HEK293 (cell line): ENCODE data around the gene NEURL2.
"Not testable (repeated sequence)": the region's sequence is repeated elsewhere in the genome, so short reads cannot be mapped to it uniquely, and the experiment has no call there.

Source experiments
- CTCF ChIA-PET: fragments of 350-600 bp; formaldehyde crosslinking; extraction: SDS; loops from one replicate; lab custom pipeline; 2021; ENCODE audit warnings: antibody characterized with exemption; lab: Yijun Ruan, JAX
- POLR2A ChIA-PET: fragments of 300-600 bp; formaldehyde crosslinking; extraction: SDS; loops from one replicate; lab custom pipeline; 2020; ENCODE audit warnings: antibody characterized with exemption, inconsistent platforms; lab: Yijun Ruan, JAX
- H3K27ac ChIP-seq: fragments of 200-500 bp; sonication (Bioruptor generic); 2 replicates; pipeline ENCODE4 v1.5.1; 2014; ENCODE audit warnings: low read depth, low read length, control low read depth, inconsistent platforms; ENCODE audit errors: extremely low read depth
- H3K36me3 ChIP-seq, 2 experiments: fragments of 200-500 bp in 1 of 2; sonication (Bioruptor generic) in 1 of 2; 1 replicate in 1 of 2; 2 replicates in 1 of 2; pipeline ENCODE4 v1.5.1; 2014 to 2017; ENCODE audit warnings: inconsistent platforms in 2 of 2, low read length in 2 of 2; ENCODE audit not compliant: control insufficient read depth in 2 of 2, insufficient read depth in 1 of 2
- H3K4me1 ChIP-seq: fragments of 200-500 bp; sonication (Bioruptor generic); 2 replicates; pipeline ENCODE4 v1.5.1; 2014; ENCODE audit warnings: mild to moderate bottlenecking, low read length, inconsistent platforms; ENCODE audit not compliant: control insufficient read depth, insufficient read depth
- H3K4me3 ChIP-seq: 2 replicates; pipeline ENCODE4 v1.5.1; 2011; ENCODE audit warnings: low read depth, mild to moderate bottlenecking, control low read depth, low read length, moderate library complexity
- H3K9me3 ChIP-seq: fragments of 200-500 bp; sonication (Bioruptor generic); 2 replicates; pipeline ENCODE4 v1.5.1; 2014; ENCODE audit warnings: low read depth, low read length, inconsistent platforms; ENCODE audit not compliant: control insufficient read depth, insufficient read depth
- CTCF ChIP-seq: fragments of 450-650 bp; formaldehyde crosslinking; IDR thresholded peaks from 2 replicates; pipeline ENCODE4 v1.5.1; 2016; ENCODE audit warnings: missing biosample characterization, missing genetic modification characterization
- GFI1B ChIP-seq: fragments of 450-650 bp; formaldehyde crosslinking; IDR thresholded peaks from 2 replicates; pipeline ENCODE4 v1.5.1; 2016; ENCODE audit warnings: missing biosample characterization, missing genetic modification characterization
- GLIS1 ChIP-seq: fragments of 450-650 bp; formaldehyde crosslinking; IDR thresholded peaks from 2 replicates; pipeline ENCODE4 v1.5.1; 2016; ENCODE audit warnings: missing biosample characterization, missing genetic modification characterization
- HOXC10 ChIP-seq: sonication (generic); formaldehyde crosslinking; IDR thresholded peaks from 2 replicates; pipeline ENCODE4 v1.8.1; 2023; ENCODE audit warnings: mild to moderate bottlenecking, missing genetic modification reagents
- INSM2 ChIP-seq: fragments of 450-650 bp; formaldehyde crosslinking; IDR thresholded peaks from 2 replicates; pipeline ENCODE4 v1.5.1; 2016; ENCODE audit warnings: missing biosample characterization, missing genetic modification characterization
- KLF16 ChIP-seq: fragments of 450-650 bp; formaldehyde crosslinking; IDR thresholded peaks from 2 replicates; pipeline ENCODE4 v1.5.1; 2017; ENCODE audit warnings: missing biosample characterization, missing genetic modification characterization
- OVOL3 ChIP-seq: fragments of 450-650 bp; formaldehyde crosslinking; IDR thresholded peaks from 2 replicates; pipeline ENCODE4 v1.5.1; 2016; ENCODE audit warnings: missing biosample characterization, missing genetic modification characterization
- ZBTB21 ChIP-seq: fragments of 450-650 bp; formaldehyde crosslinking; IDR thresholded peaks from 2 replicates; pipeline ENCODE4 v1.5.1; 2017; ENCODE audit warnings: missing biosample characterization, missing genetic modification characterization
- ZBTB8A ChIP-seq: fragments of 450-650 bp; formaldehyde crosslinking; IDR thresholded peaks from 2 replicates; pipeline ENCODE4 v1.5.1; 2016; ENCODE audit warnings: missing biosample characterization, missing genetic modification characterization
- ZFP37 ChIP-seq: fragments of 450-650 bp; formaldehyde crosslinking; IDR thresholded peaks from 2 replicates; pipeline ENCODE4 v1.5.1; 2016; ENCODE audit warnings: missing biosample characterization, missing genetic modification characterization
- ZIC2 ChIP-seq: fragments of 450-650 bp; formaldehyde crosslinking; IDR thresholded peaks from 2 replicates; pipeline ENCODE4 v1.5.1; 2016; ENCODE audit warnings: missing biosample characterization, missing genetic modification characterization
- ZNF548 ChIP-seq: fragments of 450-650 bp; formaldehyde crosslinking; IDR thresholded peaks from 2 replicates; pipeline ENCODE4 v1.5.1; 2016; ENCODE audit warnings: missing biosample characterization, missing genetic modification characterization
- ZNF585B ChIP-seq: fragments of 450-650 bp; formaldehyde crosslinking; IDR thresholded peaks from 2 replicates; pipeline ENCODE4 v1.5.1; 2016; ENCODE audit warnings: missing biosample characterization, missing genetic modification characterization
- ZNF677 ChIP-seq: fragments of 450-650 bp; IDR thresholded peaks from 2 replicates; pipeline ENCODE4 v1.5.0; 2018; ENCODE audit warnings: missing biosample characterization, mild to moderate bottlenecking, missing genetic modification characterization, moderate library complexity
- TF ChIP-seq, protein P1 (sequence below): fragments of 450-650 bp; formaldehyde crosslinking; IDR thresholded peaks from 2 replicates; pipeline ENCODE4; 2016; ENCODE audit warnings: missing biosample characterization, missing genetic modification characterization

The NEURL2 gene

DNA sequence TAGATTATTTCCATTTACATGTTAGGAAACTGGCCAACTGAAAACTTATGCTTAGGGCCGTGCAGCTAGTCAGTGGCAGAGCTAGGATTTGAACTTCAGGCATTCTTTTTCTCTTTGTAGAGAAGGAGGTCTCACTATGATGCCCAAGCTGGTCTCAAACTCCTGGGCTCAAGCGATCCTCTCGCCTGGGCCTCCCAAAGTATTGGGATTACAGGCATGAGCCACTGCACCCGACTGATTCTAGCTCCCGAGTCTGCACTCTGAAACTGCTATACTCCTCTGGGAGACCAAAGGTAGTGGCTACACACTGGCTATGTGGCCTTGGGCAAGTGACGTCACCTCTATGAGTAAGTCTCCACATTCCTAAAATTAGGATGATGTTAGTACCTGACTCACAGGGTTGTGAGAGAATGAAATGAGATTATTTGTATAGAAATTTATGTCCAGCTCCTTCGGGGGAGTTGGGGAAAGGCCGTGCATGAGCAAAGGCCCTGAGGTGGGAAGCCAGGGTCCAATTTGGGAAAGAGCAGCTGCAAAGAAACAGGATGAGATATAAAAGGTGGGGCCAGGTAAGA lies 14.6 kb upstream of the NEURL2 start (continued):
- TF ChIP-seq INSM2 (tag by site-specific recombination) (peak; percentile 88), ZIC2 (no peak), ZBTB21 (tag by site-specific recombination) (peak; percentile 77), ZNF585B (tag by site-specific recombination) (no peak)

DNA sequence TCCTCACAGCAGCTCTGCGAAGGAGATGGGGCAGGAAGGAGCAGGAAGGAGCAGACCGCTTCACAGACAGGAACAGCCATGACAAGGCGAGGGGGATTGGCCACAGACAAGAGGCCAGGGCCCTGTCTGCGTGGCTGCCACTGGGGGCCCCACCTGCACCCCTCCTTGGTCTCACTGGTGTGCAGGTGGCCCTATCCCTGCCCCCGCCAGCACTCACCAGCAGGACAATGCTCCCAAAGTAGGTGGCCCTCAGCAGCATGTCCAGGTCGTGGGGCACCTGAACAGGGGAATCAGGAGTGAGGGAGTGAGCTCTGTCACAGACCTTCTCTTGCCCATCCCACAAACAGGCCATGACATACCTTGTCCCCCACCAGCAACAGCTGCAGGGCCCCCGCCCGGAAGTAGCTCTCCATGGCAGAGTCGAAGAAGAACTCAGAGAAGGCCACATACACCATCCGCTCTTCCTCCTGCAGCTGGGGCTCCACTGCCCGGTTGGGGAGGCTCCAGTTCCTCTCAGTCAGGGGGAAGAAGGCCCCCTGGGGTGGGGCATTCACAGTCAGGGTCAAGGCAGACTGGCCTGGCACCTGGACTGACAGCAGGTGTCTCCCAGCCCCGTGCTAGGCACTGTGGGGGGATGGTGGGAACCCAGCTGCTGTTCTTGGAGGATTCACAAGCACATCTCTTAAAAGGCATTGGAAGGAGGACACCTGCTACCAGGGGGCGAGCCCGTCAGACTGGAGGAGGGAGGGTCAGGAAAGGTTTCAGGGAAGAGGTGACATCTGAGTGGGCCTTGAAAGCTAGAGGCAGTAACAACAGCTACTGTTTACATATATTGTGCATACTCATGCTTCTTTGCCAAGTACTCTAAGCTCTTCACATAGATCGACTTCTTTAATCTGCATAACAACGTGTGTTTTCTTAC lies 13.8 kb upstream of the NEURL2 start:
- Histone ChIP-seq H3K36me3 (no peaks in the 10 kb centered on the region), H3K4me1 (no peaks in the 10 kb centered on the region), H3K9me3 (no peaks in the 10 kb centered on the region), H3K27ac (no peak overlapping the region), H3K4me3 (no peak overlapping the region)
- TF ChIP-seq KLF16 (tag by site-specific recombination) (no peak), CTCF (no peak), ZNF677 (no peak), GLIS1 (tag by site-specific recombination) (peak; percentile 17; the same call in 1 of the 2 replicates), ZFP37 (tag by site-specific recombination) (no peak), ZBTB8A (no peak), GFI1B (tag by site-specific recombination) (no peak), ZNF548 (no peak)
- ChIA-PET CTCF (interaction anchor here (1.0 to 2.4 kb wide), 5 partner anchors 8 to 122 kb away, joined by 3 to 11 read pairs (median 3); no protein-coding TSS in a partner anchor), POLR2A (interaction anchor here (0.6 to 2.4 kb wide), 15 partner anchors 8 to 72 kb away, joined by 3 to 26 read pairs (median 5); partner anchors contain the start of genes CTSA, NEURL2, PCIF1 and SNX21)

DNA sequence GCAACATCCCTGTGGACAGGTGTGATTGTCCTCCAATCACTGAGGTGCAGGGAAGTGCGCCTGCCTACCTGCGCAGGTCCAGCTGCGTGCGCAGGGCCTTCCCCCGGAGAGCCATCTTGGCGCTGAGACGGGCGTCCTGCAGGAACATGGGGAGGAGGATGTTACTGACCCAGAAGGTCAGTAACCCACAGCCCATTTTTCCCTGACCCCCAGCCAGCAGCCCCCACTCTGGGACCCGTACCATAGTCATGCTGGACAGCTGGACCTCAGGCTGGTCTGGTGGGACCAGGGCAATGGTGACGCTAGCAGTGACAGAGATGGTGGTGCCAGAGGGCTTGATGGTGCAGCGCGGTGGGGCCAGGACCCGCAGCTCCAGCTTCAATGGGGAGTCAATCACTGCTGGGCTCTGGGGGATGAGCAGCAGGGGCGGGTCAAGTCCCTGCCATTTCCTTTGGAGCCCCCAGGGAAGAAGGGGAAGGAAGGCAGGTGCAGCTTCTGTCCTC lies 11.2 kb upstream of the NEURL2 start:
- TF ChIP-seq HOXC10 (CRISPR knock-in tag) (no peak), ZIC2 (no peak), OVOL3 (no peak)
- TF ChIP-seq, protein P1, sequence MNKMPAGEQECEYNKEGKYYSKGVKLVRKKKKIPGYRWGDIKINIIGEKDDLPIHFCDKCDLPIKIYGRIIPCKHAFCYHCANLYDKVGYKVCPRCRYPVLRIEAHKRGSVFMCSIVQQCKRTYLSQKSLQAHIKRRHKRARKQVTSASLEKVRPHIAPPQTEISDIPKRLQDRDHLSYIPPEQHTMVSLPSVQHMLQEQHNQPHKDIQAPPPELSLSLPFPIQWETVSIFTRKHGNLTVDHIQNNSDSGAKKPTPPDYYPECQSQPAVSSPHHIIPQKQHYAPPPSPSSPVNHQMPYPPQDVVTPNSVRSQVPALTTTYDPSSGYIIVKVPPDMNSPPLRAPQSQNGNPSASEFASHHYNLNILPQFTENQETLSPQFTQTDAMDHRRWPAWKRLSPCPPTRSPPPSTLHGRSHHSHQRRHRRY: no peak
- Histone ChIP-seq H3K4me3 (no peak overlapping the region), H3K36me3 (peaks cover 0 to 15% of the 10 kb centered on the region in 2 experiments; a peak in 1 of 3 replicates), H3K27ac (no peak overlapping the region), H3K9me3 (no peaks in the 10 kb centered on the region), H3K4me1 (no peaks in the 10 kb centered on the region)
- ChIA-PET CTCF (no interaction called here), POLR2A (interaction anchor here (0.6 to 1.0 kb wide), 2 partner anchors 11 to 21 kb away, joined by 3 read pairs; partner anchors contain the start of genes CTSA, NEURL2 and ZSWIM1)

- H3K4me3 ChIP-seq, CTCF ChIA-PET, H3K9me3 ChIP-seq, H3K27ac ChIP-seq, H3K4me1 ChIP-seq: not testable (repeated sequence)
- POLR2A ChIA-PET: interaction anchor here (1.0 kb wide), 1 partner anchor 21 kb away, joined by 3 read pairs; the partner anchor contains the start of gene ZSWIM1
- H3K36me3 ChIP-seq: peaks cover 0 to 22% of the 10 kb centered on the region in 2 experiments; a peak in 1 of 3 replicates
These were observed 10.3 kb upstream of the NEURL2 start for GRCh38 chr20:45901332-45901731.
